ENCODE data around the gene EXOC2. TPM values are rescaled to one million over a fixed set of nuclear protein-coding genes. Genes with fewer than 3 reads are reported as not detected.
A peak's percentile ranks its signal among the peaks of the same experiment; 100 is the strongest.

Gene EXOC2
- 29.8 and 30.8 TPM in 2 replicates for total RNA-seq

GRCh38 chr6:692858-693722 is at the start of gene EXOC2:
TSS of gene EXOC2 (minus strand) at chr6:693139. CDS start at chr6:637818, 55,321 bp downstream.
- CTCF ChIA-PET: interaction anchor here (1.1 kb wide), 1 partner anchor 17 kb away, joined by 3 read pairs; no protein-coding TSS in a partner anchor

GRCh38 chr6:741410-742339 is 48.7 kb upstream of the EXOC2 start:
- no peaks in the 10 kb centered on the region for H3K4me1 Mint-ChIP-seq
- intact Hi-C loops (cut with micrococcal nuclease): no loop called here
- CTCF ChIA-PET: interaction anchor here (2.1 kb wide), 1 partner anchor 20 kb away, joined by 9 read pairs; no protein-coding TSS in a partner anchor
- no peaks in the 10 kb centered on the region for H3K36me3 Mint-ChIP-seq (ENCODE audit: low read depth)
- no peak for TF ChIP-seq CTCF (IDR thresholded peaks at IDR 0.05)
- no peaks in the 10 kb centered on the region for H3K9me3 Mint-ChIP-seq
- no peak for DNase-seq
- no peak overlapping the region for H3K27ac Mint-ChIP-seq
- no peak for ATAC-seq (ENCODE audit: low read depth)
- H3K4me3 Mint-ChIP-seq: no peak overlapping the region
- POLR2A ChIA-PET: no interaction called here
- H3K27me3 Mint-ChIP-seq: peaks cover 3% of the 10 kb centered on the region

More at GRCh38 chr6:692858-693722, at the start of gene EXOC2:
- Mint-ChIP-seq H3K27ac (peak within 1 kb of the TSS; percentile 85), H3K4me3 (peak within 1 kb of the TSS; percentile 96), H3K9me3 (no peaks in the 10 kb centered on the region), H3K4me1 (peaks cover 30% of the 10 kb centered on the region), H3K27me3 (no peaks in the 10 kb centered on the region), H3K36me3 (ENCODE audit: low read depth) (peaks cover 12% of the 10 kb centered on the region)
- POLR2A ChIA-PET: interaction anchor here (0.5 to 2.7 kb wide), 4 partner anchors 9 to 71 kb away, joined by 3 to 22 read pairs (median 6); no protein-coding TSS in a partner anchor
- intact Hi-C loops (cut with micrococcal nuclease): loop anchor here (1.0 to 2.0 kb wide), 2 partner anchors 18 to 26 kb away; no protein-coding TSS in a partner anchor
- TF ChIP-seq CTCF (IDR thresholded peaks at IDR 0.05): no peak
- DNase-seq (peak; percentile 82), ATAC-seq (ENCODE audit: low read depth) (peak; percentile 85)

GRCh38 chr6:736657-737446 is 43.9 kb upstream of the EXOC2 start:
- Mint-ChIP-seq H3K27me3 (peaks cover 3% of the 10 kb centered on the region), H3K4me3 (no peak overlapping the region), H3K9me3 (no peaks in the 10 kb centered on the region), H3K36me3 (ENCODE audit: low read depth) (no peaks in the 10 kb centered on the region), H3K4me1 (no peaks in the 10 kb centered on the region), H3K27ac (no peak overlapping the region)
- intact Hi-C loops (cut with micrococcal nuclease): no loop called here
- ATAC-seq (ENCODE audit: low read depth) (no peak), DNase-seq (no peak)
- ChIA-PET POLR2A (no interaction called here), CTCF (interaction anchor here (1.4 kb wide), 1 partner anchor 15 kb away, joined by 5 read pairs; no protein-coding TSS in a partner anchor)
- TF ChIP-seq CTCF (IDR thresholded peaks at IDR 0.05): no peak

- no peaks in the 10 kb centered on the region for H3K4me1 Mint-ChIP-seq
- H3K36me3 Mint-ChIP-seq (ENCODE audit: low read depth): no peaks in the 10 kb centered on the region
- intact Hi-C loops (cut with micrococcal nuclease): no loop called here
- H3K4me3 Mint-ChIP-seq: no peak overlapping the region
- ChIA-PET POLR2A (no interaction called here), CTCF (no interaction called here)
- no peaks in the 10 kb centered on the region for H3K9me3 Mint-ChIP-seq
- no peak overlapping the region for H3K27ac Mint-ChIP-seq
- ATAC-seq (ENCODE audit: low read depth): no peak
- no peak for DNase-seq
- TF ChIP-seq CTCF (IDR thresholded peaks at IDR 0.05): no peak
- H3K27me3 Mint-ChIP-seq: peaks cover 4% of the 10 kb centered on the region
Measured at GRCh38 chr6:733431-734219, 40.7 kb upstream of the EXOC2 start.
